GM10248 (cell line): ENCODE measurements around the gene ACAP3.

Source experiments
- CTCF ChIA-PET: fragments of 300-600 bp; sonication (Branson Sonifier 250); formaldehyde crosslinking; extraction: SDS; loops from one replicate; lab custom pipeline; 2021; ENCODE audit warnings: antibody characterized with exemption; lab: Yijun Ruan, JAX
- POLR2A ChIA-PET: fragments of 350-650 bp; sonication (Branson Sonifier 250); formaldehyde crosslinking; extraction: SDS; loops from one replicate; lab custom pipeline; 2020; ENCODE audit warnings: antibody characterized with exemption; lab: Yijun Ruan, JAX
- DNase-seq: peaks from one replicate; pipeline ENCODE4 v3.0.0; 2012; ENCODE audit errors: extremely low spot score
- TF ChIP-seq, protein P1 (sequence below): IDR thresholded peaks from 2 replicates; pipeline ENCODE4 v1.5.1; 2012; ENCODE audit warnings: mild to moderate bottlenecking, low read depth; ENCODE audit errors: extremely low read depth, missing control alignments, control extremely low read depth

Gene ACAP3

DNA sequence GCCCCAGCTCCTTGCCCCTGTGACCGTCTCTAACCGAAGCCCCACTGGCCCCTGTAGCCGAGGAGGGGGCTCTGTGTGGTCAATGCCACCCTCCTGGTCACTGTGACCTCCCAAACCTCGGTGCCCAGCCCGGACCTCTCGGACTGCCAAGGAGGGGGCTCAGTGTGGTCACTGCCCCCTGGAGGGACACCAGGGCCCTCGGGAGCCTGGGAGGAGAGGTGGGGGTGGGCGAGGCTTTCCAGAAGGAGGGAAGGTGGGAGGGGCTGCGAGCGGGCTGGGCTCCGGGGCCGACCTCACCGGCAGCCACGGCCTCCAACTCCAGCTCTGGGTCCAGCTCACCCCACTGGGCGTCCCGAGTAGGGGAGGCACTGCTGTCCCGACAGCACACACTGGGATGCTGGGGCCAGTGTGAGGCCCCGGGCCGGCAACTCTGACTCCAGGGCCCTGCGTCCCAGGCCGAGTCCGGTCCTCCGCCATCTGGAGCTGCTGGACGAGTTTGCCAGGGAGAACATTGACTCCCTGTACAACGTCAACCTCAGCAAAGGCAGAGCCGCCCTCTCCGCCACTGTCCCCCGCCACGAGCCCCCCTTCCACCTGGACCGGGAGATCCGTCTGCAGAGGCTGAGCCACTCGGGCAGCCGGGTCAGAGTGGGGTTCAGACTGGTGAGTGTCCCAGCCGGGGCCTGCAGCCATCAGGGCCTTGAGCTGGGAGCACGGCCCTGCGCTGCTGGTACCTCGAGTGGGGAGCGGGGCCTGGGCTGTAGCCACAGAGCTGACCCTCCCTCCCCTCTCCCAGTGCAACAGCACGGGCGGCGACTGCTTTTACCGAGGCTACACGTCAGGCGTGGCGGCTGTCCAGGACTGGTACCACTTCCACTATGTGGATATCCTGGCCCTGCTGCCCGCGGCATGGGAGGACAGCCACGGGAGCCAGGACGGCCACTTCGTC, 21.1 kb downstream of the ACAP3 start:
- ChIA-PET CTCF (interaction anchor here (1.1 to 1.9 kb wide), 4 partner anchors 10 to 292 kb away, joined by 3 to 5 read pairs (median 4); no protein-coding TSS in a partner anchor), POLR2A (interaction anchor here (0.5 kb wide), 1 partner anchor 599 kb away, joined by 5 read pairs; no protein-coding TSS in a partner anchor)
- no peak for DNase-seq
- TF ChIP-seq, protein P1, sequence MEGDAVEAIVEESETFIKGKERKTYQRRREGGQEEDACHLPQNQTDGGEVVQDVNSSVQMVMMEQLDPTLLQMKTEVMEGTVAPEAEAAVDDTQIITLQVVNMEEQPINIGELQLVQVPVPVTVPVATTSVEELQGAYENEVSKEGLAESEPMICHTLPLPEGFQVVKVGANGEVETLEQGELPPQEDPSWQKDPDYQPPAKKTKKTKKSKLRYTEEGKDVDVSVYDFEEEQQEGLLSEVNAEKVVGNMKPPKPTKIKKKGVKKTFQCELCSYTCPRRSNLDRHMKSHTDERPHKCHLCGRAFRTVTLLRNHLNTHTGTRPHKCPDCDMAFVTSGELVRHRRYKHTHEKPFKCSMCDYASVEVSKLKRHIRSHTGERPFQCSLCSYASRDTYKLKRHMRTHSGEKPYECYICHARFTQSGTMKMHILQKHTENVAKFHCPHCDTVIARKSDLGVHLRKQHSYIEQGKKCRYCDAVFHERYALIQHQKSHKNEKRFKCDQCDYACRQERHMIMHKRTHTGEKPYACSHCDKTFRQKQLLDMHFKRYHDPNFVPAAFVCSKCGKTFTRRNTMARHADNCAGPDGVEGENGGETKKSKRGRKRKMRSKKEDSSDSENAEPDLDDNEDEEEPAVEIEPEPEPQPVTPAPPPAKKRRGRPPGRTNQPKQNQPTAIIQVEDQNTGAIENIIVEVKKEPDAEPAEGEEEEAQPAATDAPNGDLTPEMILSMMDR = no peak

GRCh38 chr1:1285611-1286311, 22.0 kb downstream of the ACAP3 start:
- POLR2A ChIA-PET = no interaction called here
- CTCF ChIA-PET = interaction anchor here (1.7 kb wide), 1 partner anchor 14 kb away, joined by 5 read pairs; no protein-coding TSS in a partner anchor
- TF ChIP-seq, protein P1 = no peak
- DNase-seq = no peak

- ChIA-PET POLR2A (no interaction called here), CTCF (interaction anchor here (1.7 kb wide), 1 partner anchor 15 kb away, joined by 5 read pairs; no protein-coding TSS in a partner anchor)
- DNase-seq = no peak
- TF ChIP-seq, protein P1 = no peak
Observed at GRCh38 chr1:1285102-1285571, 22.6 kb downstream of the ACAP3 start.

- POLR2A ChIA-PET = no interaction called here
Observed at GRCh38 chr1:1284221-1285101, 23.3 kb downstream of the ACAP3 start.

DNA sequence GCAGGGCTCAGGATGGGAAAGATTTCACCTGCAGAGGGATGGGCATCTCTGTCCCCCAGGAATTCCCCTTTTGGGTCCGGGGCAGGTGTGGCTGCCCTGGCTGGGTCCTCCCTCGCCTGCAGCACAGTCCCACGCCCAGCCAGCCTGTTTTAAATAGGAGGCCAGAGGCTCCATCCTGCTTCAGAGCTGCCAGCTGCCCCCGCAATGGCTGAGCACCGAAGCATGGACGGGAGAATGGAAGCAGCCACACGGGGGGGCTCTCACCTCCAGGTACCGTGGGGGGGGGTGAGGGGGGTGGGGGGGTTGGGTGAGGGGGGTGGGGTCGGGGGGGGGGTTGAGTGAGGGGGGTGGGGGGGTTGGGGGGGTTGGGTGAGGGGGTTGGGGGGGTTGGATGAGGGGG, 23.9 kb downstream of the ACAP3 start:
- peak; percentile 81 for DNase-seq
- ChIA-PET POLR2A (no interaction called here), CTCF (interaction anchor here (1.7 kb wide), 1 partner anchor 162 kb away, joined by 6 read pairs; no protein-coding TSS in a partner anchor)
- TF ChIP-seq, protein P1 = peak; percentile 16

More at GRCh38 chr1:1284221-1285101, 23.3 kb downstream of the ACAP3 start:
- CTCF ChIA-PET = interaction anchor here (1.7 kb wide), 2 partner anchors 15 to 162 kb away, joined by 5 to 6 read pairs; no protein-coding TSS in a partner anchor
- no peak for DNase-seq
- TF ChIP-seq, protein P1 = no peak
